WI38 (cell line): Measurements from ENCODE around the gene C2orf76.

Experiments used
- H3K4me3 ChIP-seq: 2 replicates; pipeline ENCODE4 v1.5.1; 2011; ENCODE audit warnings: low read depth, mild to moderate bottlenecking, control low read depth, low read length
- CTCF ChIP-seq: IDR thresholded peaks from 2 replicates; pipeline ENCODE4 v1.5.1; 2012; ENCODE audit warnings: low read depth, mild to moderate bottlenecking, control low read depth, low read length

C2orf76 gene

GRCh38 chr2:119372778-119373568, 6.3 kb upstream of the C2orf76 start:
- H3K4me3 ChIP-seq, result no peak overlapping the region
- TF ChIP-seq CTCF, result no peak

- H3K4me3 ChIP-seq, result no peak overlapping the region
- TF ChIP-seq CTCF, result no peak
These were observed 4.5 kb upstream of the C2orf76 start for GRCh38 chr2:119371111-119371510.

- no peak overlapping the region for H3K4me3 ChIP-seq
- TF ChIP-seq CTCF, result no peak
These were observed 3.2 kb upstream of the C2orf76 start for GRCh38 chr2:119369845-119370244.

- H3K4me3 ChIP-seq, result peak overlapping the region; percentile 92
- TF ChIP-seq CTCF, result no peak
These were observed 952 bp upstream of the C2orf76 start for GRCh38 chr2:119367472-119368099.

- peak overlapping the region; percentile 92 for H3K4me3 ChIP-seq
- TF ChIP-seq CTCF, result no peak
These were observed 429 bp downstream of the C2orf76 start for GRCh38 chr2:119366161-119366648.

- peak overlapping the region; percentile 92 for H3K4me3 ChIP-seq
- TF ChIP-seq CTCF, result no peak
These were observed 1.2 kb downstream of the C2orf76 start for GRCh38 chr2:119365436-119365835.

- H3K4me3 ChIP-seq, result no peak overlapping the region
- no peak for TF ChIP-seq CTCF
These were observed 1.8 kb downstream of the C2orf76 start for GRCh38 chr2:119364798-119365197.
